GM06990 (cell line): ENCODE data around the gene CEND1.
A peak's percentile ranks its signal among the peaks of the same experiment; 100 is the strongest.

Experiments used
- DNase-seq: peaks from one replicate; pipeline ENCODE4 v3.0.0-alpha.2; 2011; ENCODE audit not compliant: insufficient read length; ENCODE audit errors: extremely low read depth
- H3K27me3 ChIP-seq: replicated peaks from 2 replicates; pipeline ENCODE4 v1.6.0; 2011; ENCODE audit warnings: low read length; ENCODE audit not compliant: control insufficient read depth, insufficient read depth
- H3K36me3 ChIP-seq: 2 replicates; pipeline ENCODE4 v1.5.1; 2011; ENCODE audit warnings: low read length; ENCODE audit not compliant: control insufficient read depth, insufficient read depth
- H3K4me3 ChIP-seq: replicated peaks from 2 replicates; pipeline ENCODE4 v1.5.1; 2011; ENCODE audit warnings: low read depth, mild to moderate bottlenecking, control low read depth, low read length
- CTCF ChIP-seq: IDR thresholded peaks from 2 replicates; pipeline ENCODE4 v1.5.1; 2011; ENCODE audit warnings: low read length, control low read depth, mild to moderate bottlenecking, inconsistent platforms; ENCODE audit not compliant: insufficient read depth, poor library complexity, severe bottlenecking

Gene CEND1

GRCh38 chr11:787084-787675, 2.7 kb downstream of the CEND1 start:
- no peak for DNase-seq
- no peak overlapping the region for H3K4me3 ChIP-seq
- no peak for TF ChIP-seq CTCF

DNA sequence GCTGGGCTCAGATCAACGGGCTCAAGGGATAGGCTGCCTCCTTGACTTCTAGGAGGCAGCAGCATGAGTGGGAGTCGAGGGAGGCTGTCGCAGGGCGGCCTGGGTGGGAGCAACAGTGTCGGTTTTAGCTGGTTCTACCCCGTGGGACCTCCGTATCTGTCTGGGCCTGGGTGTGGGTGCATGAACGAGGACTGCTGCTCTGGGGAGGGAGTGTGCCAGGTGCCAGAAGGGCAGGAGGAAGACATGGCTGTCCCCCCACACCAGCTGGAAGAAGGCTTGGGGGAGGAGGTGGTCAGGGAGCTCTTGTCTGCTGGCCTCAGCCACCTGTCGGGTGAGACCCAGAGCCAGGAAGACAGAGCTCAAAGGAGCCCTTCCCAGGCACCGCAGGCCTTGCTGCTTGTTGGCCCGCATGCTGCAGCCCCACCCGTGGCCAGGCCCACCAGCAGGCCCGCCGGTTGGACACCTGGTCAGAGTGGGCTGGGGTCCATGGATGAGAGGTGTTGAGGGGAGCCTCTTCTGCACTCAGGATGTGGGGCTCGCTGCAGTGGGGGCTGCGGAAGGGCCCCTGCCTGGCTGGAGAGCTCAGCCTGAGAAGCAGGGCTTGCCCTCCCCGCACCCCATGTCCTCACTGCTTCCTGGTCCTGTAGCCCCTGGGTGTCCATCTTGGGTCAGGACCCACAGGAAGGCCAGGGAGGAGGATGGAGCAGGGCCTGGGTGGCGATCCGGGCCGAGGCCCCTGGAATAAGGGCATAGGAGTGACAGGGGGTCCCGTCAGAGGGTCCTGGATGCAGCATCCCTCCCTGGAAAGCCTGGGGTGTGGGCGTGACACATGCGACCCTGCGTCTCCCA, 3.4 kb downstream of the CEND1 start:
- peaks cover 2% of the 10 kb centered on the region for H3K36me3 ChIP-seq
- no peak for DNase-seq
- no peak for TF ChIP-seq CTCF
- H3K27me3 ChIP-seq = no peaks in the 10 kb centered on the region
- no peak overlapping the region for H3K4me3 ChIP-seq

More at GRCh38 chr11:787084-787675, 2.7 kb downstream of the CEND1 start:
- H3K36me3 ChIP-seq = peaks cover 5% of the 10 kb centered on the region
- no peaks in the 10 kb centered on the region for H3K27me3 ChIP-seq

DNA sequence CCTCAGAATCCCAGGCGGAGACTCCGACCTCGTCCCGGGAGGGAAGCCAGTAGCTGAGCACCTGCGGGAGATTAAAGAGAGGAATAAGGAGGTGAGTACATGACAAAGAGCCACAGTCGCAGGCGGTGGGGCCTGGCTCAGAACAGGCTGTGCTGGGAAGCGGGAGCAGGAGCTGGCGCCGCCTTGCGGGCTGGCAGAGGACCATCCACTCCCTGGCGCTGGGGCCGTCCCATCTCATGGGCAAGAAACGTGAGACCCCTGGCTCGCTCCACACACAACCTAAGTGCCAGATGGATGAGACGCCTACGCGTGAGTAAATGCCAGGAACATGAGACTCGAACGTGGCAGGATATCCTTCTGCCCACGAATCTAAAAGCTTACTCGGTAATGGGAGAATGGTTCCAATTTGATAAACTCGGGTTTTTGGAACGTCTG, 6.3 kb downstream of the CEND1 start:
- DNase-seq = no peak
- peak; percentile 46 for TF ChIP-seq CTCF
- H3K27me3 ChIP-seq = no peaks in the 10 kb centered on the region
- no peak overlapping the region for H3K4me3 ChIP-seq
- H3K36me3 ChIP-seq = peaks cover 1% of the 10 kb centered on the region

DNA sequence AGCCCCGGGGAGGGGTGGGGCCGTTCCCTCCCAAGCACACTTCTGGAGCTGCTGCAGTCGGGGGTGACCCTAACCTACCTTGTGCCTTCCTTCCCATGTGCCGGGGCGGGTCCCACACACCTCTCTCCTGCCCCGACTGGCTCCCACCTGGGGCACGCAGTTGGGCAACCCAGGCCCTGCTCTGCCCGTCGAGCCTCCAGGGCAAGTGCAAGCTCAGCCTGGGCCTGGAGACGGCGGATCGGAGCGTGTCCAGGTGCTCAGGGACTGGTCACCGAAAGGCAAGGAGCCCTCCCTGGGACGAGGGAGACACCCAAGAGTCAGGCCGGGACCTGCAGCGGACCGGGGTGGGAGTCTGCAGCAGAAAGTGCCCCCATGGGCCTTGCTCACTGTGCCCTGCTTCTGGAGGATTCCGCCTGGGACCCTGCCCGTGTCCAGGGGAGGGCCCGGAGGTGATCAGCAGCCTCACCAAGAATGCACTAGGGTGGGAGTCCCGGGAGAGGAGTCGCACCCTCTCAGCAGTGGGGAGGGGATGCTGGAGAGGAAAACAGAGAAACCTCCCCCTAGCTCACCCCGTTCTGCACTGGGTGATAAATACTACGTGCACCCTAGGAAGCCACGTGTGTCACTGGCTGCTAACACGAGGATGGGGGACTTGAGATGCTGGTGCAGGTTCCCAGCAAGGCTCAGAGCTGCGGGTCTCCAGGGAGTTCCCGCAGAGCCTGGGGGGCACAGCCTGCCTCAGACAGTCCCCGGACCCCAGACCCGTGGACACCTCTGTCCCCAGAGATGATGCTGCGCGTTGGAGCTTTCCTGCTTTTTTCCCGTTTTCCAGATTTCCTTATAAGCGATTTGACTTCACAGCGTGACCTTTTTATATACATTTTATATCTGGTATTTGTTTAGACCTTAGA, 7.4 kb downstream of the CEND1 start:
- TF ChIP-seq CTCF = no peak
- no peak for DNase-seq
- Histone ChIP-seq H3K4me3 (no peak overlapping the region), H3K36me3 (peaks cover 1% of the 10 kb centered on the region), H3K27me3 (no peaks in the 10 kb centered on the region)

- H3K4me3 ChIP-seq = no peak overlapping the region
- no peak for TF ChIP-seq CTCF
- peaks cover 1% of the 10 kb centered on the region for H3K36me3 ChIP-seq
- H3K27me3 ChIP-seq = no peaks in the 10 kb centered on the region
- no peak for DNase-seq
Measured at GRCh38 chr11:779955-780532, 9.8 kb downstream of the CEND1 start.
